GM23248 (cell line): ENCODE measurements around the gene LDLRAD3. TPM values are rescaled to one million over a fixed set of nuclear protein-coding genes. Genes with fewer than 3 reads are reported as not detected.

Source experiments
- DNase-seq: peaks from one replicate; pipeline ENCODE4 v3.0.0-alpha.2; 2015
- H2AFZ ChIP-seq: fragments of 200-600 bp; sonication (generic); 2 replicates; pipeline ENCODE4 v1.6.1; 2016; ENCODE audit warnings: antibody characterized with exemption
- H3F3A ChIP-seq: fragments of 200-600 bp; sonication (generic); 2 replicates; pipeline ENCODE4 v1.6.1; 2016; ENCODE audit warnings: mild to moderate bottlenecking, antibody characterized with exemption, mixed run types; ENCODE audit not compliant: insufficient read depth
- H3K27ac ChIP-seq: fragments of 200-600 bp; sonication (generic); 2 replicates; pipeline ENCODE4 v1.5.1; 2016; ENCODE audit warnings: mild to moderate bottlenecking
- H3K27me3 ChIP-seq: fragments of 200-600 bp; sonication (generic); replicated peaks from 2 replicates; pipeline ENCODE4 v1.6.1; 2016; ENCODE audit warnings: mild to moderate bottlenecking; ENCODE audit not compliant: insufficient read depth
- H3K36me3 ChIP-seq: fragments of 200-600 bp; sonication (generic); 2 replicates; pipeline ENCODE4 v1.6.1; 2016; ENCODE audit warnings: low read depth, mild to moderate bottlenecking
- H3K4me1 ChIP-seq: fragments of 200-600 bp; sonication (generic); 2 replicates; pipeline ENCODE4 v1.6.1; 2016; ENCODE audit warnings: mild to moderate bottlenecking; ENCODE audit not compliant: insufficient read depth
- H3K4me2 ChIP-seq: fragments of 200-600 bp; sonication (generic); one replicate; pipeline ENCODE4 v1.6.1; 2016; ENCODE audit warnings: mild to moderate bottlenecking; ENCODE audit not compliant: unreplicated experiment
- H3K4me3 ChIP-seq: fragments of 200-600 bp; sonication (generic); 2 replicates; pipeline ENCODE4 v1.5.1; 2016; ENCODE audit warnings: mild to moderate bottlenecking
- H3K79me2 ChIP-seq: fragments of 200-600 bp; sonication (generic); 2 replicates; pipeline ENCODE4 v1.6.1; 2016; ENCODE audit warnings: mild to moderate bottlenecking; ENCODE audit not compliant: insufficient read depth
- H3K9ac ChIP-seq: fragments of 200-600 bp; sonication (generic); 2 replicates; pipeline ENCODE4 v1.6.1; 2016; ENCODE audit warnings: mild to moderate bottlenecking
- H3K9me2 ChIP-seq: fragments of 200-600 bp; sonication (generic); 2 replicates; pipeline ENCODE4 v1.6.1; 2016; ENCODE audit warnings: mixed run types, mild to moderate bottlenecking, moderate library complexity; ENCODE audit not compliant: insufficient read depth
- H3K9me3 ChIP-seq: fragments of 200-600 bp; sonication (generic); one replicate; pipeline ENCODE4 v1.6.1; 2017; ENCODE audit warnings: low read depth
- H4K20me1 ChIP-seq: fragments of 200-600 bp; sonication (generic); 2 replicates; pipeline ENCODE4 v1.6.0; 2016; ENCODE audit not compliant: insufficient read depth
- EZH2 ChIP-seq: fragments of 200-600 bp; sonication (generic); IDR thresholded peaks from 2 replicates; pipeline ENCODE4 v1.6.1; 2018; ENCODE audit warnings: antibody characterized with exemption, mild to moderate bottlenecking; ENCODE audit not compliant: insufficient read depth, poor library complexity, severe bottlenecking
- EZH2phosphoT487 ChIP-seq: fragments of 200-600 bp; sonication (generic); IDR thresholded peaks from 2 replicates; pipeline ENCODE4 v1.6.1; 2018; ENCODE audit warnings: antibody characterized with exemption, moderate library complexity, mild to moderate bottlenecking, low read depth; ENCODE audit not compliant: insufficient read depth
- WGBS, 2 experiments: methylation state at CpG; one replicate each; pipeline ENCODE4 v1.1.6; 2015 to 2017; ENCODE audit warnings: low lambda C conversion rate in 2 of 2, low coverage in 1 of 2; ENCODE audit errors: missing lambda C conversion rate in 2 of 2; 5-methylcytosine and 5-hydroxymethylcytosine counted together
- in situ Hi-C: fragments of 300-500 bp; cut with MboI; formaldehyde crosslinking; loops from 2 replicates; pipeline ENCODE4 v1.15.0; 2020
- polyA plus RNA-seq: library from polyadenylated mRNA; unstranded; fragments of >200 nt; fragmentation: Nextera tagmentation; extraction: Ambion mirVana; gene quantifications from 2 replicates; pipeline ENCODE4 v1.2.1, GENCODE V29; 2016
- total RNA-seq: library from RNA; depleted of rRNA; stranded (reverse); fragments of >200 nt; shearing (Covaris generic); gene quantifications from 2 replicates; pipeline ENCODE4 v1.2.3, GENCODE V29; 2014

The LDLRAD3 gene
- total and polyA plus RNA-seq, 2 experiments from 2014 or later, result 6.2 to 6.6 TPM

DNA sequence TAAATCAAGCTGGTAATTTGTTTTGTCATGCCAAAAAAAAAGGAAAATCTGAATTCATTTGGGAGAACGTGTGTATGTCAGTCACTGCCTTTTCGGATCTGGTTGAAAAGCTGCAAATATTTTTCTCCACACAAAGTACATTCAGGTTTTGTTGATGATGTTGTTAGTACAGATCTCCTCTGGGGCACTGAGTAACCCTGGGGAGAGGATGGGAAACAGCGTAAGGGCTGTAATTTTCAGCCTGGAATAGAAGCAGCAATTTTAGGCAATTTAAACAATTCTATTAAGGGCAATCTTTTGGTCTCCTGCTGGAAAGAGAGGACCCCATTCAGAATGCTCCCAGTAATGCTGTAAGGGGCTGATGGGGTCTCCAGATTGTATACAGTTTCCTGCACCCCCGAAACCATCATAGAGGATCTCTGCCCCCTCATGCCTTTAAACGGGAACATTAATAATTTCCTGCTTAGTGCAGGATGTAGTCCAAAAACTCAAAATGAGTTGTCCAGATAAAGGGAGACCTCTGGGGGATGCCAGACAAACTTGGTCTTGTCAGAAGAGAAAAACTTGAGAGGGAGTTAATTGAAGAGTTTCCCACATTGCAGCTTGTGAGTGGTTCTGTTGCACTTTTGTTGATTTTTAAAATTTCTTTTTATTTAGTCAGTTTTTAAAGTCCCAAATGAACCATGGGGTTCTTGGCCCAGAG lies 213.1 kb downstream of the LDLRAD3 start:
- in situ Hi-C loops, result no loop called here
- DNase-seq, result peak; percentile 26
- no peaks in the 10 kb centered on the region for H4K20me1 ChIP-seq

DNA sequence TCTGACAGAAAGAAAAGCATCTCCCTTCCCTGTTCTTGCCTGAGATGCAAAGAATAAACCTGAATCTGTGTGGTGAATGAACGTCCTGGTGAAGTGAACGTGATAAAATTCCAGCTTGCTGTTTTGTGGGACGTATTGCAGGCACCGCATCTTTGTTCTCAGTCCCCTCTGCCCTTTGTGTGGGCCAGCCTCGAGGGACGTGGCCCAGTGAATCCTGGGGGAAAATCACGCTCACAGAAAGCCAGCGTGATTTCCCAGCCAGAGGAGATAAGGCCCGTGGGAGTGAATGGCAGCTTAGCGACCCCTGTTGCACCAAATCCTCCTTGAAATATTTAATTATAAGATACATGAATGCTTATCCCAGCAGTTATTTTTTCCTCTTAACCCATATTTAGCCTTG lies 216.2 kb downstream of the LDLRAD3 start:
- H2AFZ ChIP-seq, result no peak overlapping the region
- H3F3A ChIP-seq, result 0 out of 2 replicates have a peak, but pooled peaks cover 7% of the 10 kb centered on the region
- H3K27me3 ChIP-seq, result no peaks in the 10 kb centered on the region
- H3K4me3 ChIP-seq, result no peak overlapping the region
- DNase-seq, result no peak
- WGBS, 2 experiments, result 93 to 96% methylated on average over 10 of the region's 10 CpGs
- no peak overlapping the region for H3K4me2 ChIP-seq
- no peaks in the 10 kb centered on the region for H3K9me2 ChIP-seq
- no peaks in the 10 kb centered on the region for H3K79me2 ChIP-seq
- H3K27ac ChIP-seq, result no peak overlapping the region
- no peaks in the 10 kb centered on the region for H3K36me3 ChIP-seq
- no peaks in the 10 kb centered on the region for H4K20me1 ChIP-seq
- no peaks in the 10 kb centered on the region for H3K9me3 ChIP-seq
- TF ChIP-seq EZH2phosphoT487 (no peak), EZH2 (no peak)
- no peak overlapping the region for H3K9ac ChIP-seq
- in situ Hi-C loops, result no loop called here
- H3K4me1 ChIP-seq, result peaks cover 16% of the 10 kb centered on the region

More for the DNA sequence above, 213.1 kb downstream of the LDLRAD3 start:
- no peaks in the 10 kb centered on the region for H3K79me2 ChIP-seq
- no peak overlapping the region for H3K27ac ChIP-seq
- H3K4me3 ChIP-seq, result no peak overlapping the region
- peak overlapping the region; percentile 22 for H3K4me2 ChIP-seq
- H3K27me3 ChIP-seq, result no peaks in the 10 kb centered on the region
- H3K9me3 ChIP-seq, result no peaks in the 10 kb centered on the region
- 72 to 80% methylated on average over 5 of the region's 5 CpGs for WGBS, 2 experiments
- no peaks in the 10 kb centered on the region for H3K9me2 ChIP-seq
- H3K36me3 ChIP-seq, result no peaks in the 10 kb centered on the region
- H3K9ac ChIP-seq, result no peak overlapping the region
- TF ChIP-seq EZH2, result no peak
- no peak for TF ChIP-seq EZH2phosphoT487
- H3K4me1 ChIP-seq, result peaks cover 16% of the 10 kb centered on the region
- no peak overlapping the region for H2AFZ ChIP-seq
- H3F3A ChIP-seq, result 0 out of 2 replicates have a peak, but pooled peaks cover 7% of the 10 kb centered on the region

DNA sequence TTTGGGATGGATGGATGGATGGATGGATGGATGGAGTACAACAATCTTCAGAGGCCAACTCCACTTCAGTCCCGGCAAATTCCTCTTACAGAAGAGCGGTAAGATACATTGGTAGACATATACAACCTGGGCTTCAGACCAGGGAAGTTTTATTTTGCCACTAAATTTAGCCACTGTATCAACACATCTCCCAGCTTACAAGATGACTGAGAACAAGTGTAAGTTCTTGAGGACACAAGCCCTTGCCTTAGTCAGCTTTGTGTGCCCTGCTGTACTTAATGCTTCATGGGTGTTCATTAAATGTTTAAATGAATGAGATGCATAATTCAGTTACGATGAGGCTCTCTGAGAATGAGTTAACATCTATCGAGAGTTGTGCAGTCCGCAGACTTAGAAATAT lies 217.7 kb downstream of the LDLRAD3 start:
- no peaks in the 10 kb centered on the region for H3K9me2 ChIP-seq
- H3K27me3 ChIP-seq, result no peaks in the 10 kb centered on the region
- peaks cover 10% of the 10 kb centered on the region for H3K4me1 ChIP-seq
- no peaks in the 10 kb centered on the region for H4K20me1 ChIP-seq
- in situ Hi-C loops, result no loop called here
- H3F3A ChIP-seq, result 0 out of 2 replicates have a peak, but pooled peaks cover 6% of the 10 kb centered on the region
- H3K36me3 ChIP-seq, result no peaks in the 10 kb centered on the region
- H3K79me2 ChIP-seq, result no peaks in the 10 kb centered on the region
- no peaks in the 10 kb centered on the region for H3K9me3 ChIP-seq
- TF ChIP-seq EZH2phosphoT487 (no peak), EZH2 (no peak)
- 97% methylated on average over 5 of the region's 5 CpGs for WGBS, 2 experiments
- no peak overlapping the region for H3K27ac ChIP-seq
- no peak for DNase-seq
- H3K4me2 ChIP-seq, result no peak overlapping the region
- H3K9ac ChIP-seq, result no peak overlapping the region
- H3K4me3 ChIP-seq, result no peak overlapping the region
- H2AFZ ChIP-seq, result no peak overlapping the region

DNA sequence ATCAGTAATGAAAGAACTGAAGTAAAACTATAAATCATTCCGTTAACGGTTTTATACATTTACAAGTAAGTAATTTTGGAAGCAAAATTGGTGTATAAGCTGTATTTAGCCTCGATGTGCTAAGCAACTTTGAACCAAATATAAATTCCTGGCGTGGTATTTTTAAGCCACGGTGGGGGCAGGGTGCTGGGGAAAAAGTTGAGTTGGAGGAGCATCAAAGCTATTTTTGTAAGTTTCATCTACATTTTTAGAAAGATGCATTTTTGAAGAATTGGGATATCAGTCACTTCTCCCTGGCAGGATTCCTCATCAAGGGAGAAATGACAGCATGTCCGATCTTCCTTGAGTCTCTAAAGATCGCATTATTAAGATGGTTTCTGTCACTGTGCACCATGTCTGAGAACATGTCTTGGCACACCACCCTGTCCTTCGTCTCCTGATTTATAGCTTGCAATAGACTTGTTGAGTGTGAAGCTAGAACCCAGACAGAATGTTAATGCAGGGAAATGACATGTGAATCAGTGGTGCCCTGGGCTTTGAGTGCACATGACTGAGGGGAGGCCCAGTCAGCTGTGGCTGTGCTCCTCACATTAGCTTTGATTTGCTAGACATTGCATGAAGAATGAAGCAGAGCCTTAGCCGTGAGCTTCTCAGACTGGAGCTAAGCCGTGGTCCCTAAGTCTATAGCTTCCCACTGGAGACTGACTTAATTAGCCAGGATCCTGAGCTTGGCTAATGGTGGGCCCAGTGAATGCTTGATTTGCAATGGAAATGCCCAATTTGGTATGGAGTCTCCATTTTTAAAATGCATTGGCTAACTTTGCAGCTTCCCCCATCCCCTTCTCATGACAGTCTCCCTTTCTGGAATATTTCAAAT lies 218.4 kb downstream of the LDLRAD3 start:
- no peak for DNase-seq
- no peak overlapping the region for H3K27ac ChIP-seq
- no peaks in the 10 kb centered on the region for H3K9me2 ChIP-seq
- no peak overlapping the region for H3K4me3 ChIP-seq
- no peaks in the 10 kb centered on the region for H3K27me3 ChIP-seq
- WGBS, 2 experiments, result 50 to 51% methylated on average over 10 of the region's 10 CpGs
- H3K9ac ChIP-seq, result no peak overlapping the region
- no peak overlapping the region for H3K4me2 ChIP-seq
- H3K36me3 ChIP-seq, result no peaks in the 10 kb centered on the region
- in situ Hi-C loops, result no loop called here
- H4K20me1 ChIP-seq, result no peaks in the 10 kb centered on the region
- H2AFZ ChIP-seq, result no peak overlapping the region
- TF ChIP-seq EZH2 (no peak), EZH2phosphoT487 (no peak)
- no peaks in the 10 kb centered on the region for H3K9me3 ChIP-seq
- H3K79me2 ChIP-seq, result no peaks in the 10 kb centered on the region
- no peaks in the 10 kb centered on the region for H3F3A ChIP-seq
- H3K4me1 ChIP-seq, result peaks cover 3% of the 10 kb centered on the region
